K562 (cell line): ENCODE measurements around the gene KPNA4. TPM values are rescaled to one million over a fixed set of nuclear protein-coding genes. Genes with fewer than 3 reads are reported as not detected.

ENCODE experiments used
- ATF4 ChIP-seq: fragments of 450-650 bp; formaldehyde crosslinking; IDR thresholded peaks from 2 replicates; pipeline ENCODE4 v1.4.0; 2022; ENCODE audit warnings: mild to moderate bottlenecking, moderate library complexity
- CAMTA2 ChIP-seq: fragments of 250-450 bp; sonication (Bioruptor Pico); conservative IDR thresholded peaks from 2 replicates; pipeline ENCODE4 v1.5.1; 2022
- CBFB ChIP-seq: sonication (generic); formaldehyde crosslinking; IDR thresholded peaks from 2 replicates; pipeline ENCODE4 v1.4.0; 2020; ENCODE audit warnings: mild to moderate bottlenecking, missing genetic modification reagents
- FOXK2 ChIP-seq, 2 experiments: fragments of 450-650 bp; IDR thresholded peaks in 1 of 2; conservative IDR thresholded peaks in 1 of 2; 2 replicates each; pipeline ENCODE4 v1.6.1; 2016; ENCODE audit warnings: low read depth in 2 of 2, mild to moderate bottlenecking in 1 of 2
- HDAC6 ChIP-seq: IDR thresholded peaks from 2 replicates; pipeline ENCODE4 v1.6.1; 2012; ENCODE audit warnings: low read depth, mild to moderate bottlenecking, control low read depth, inconsistent platforms, low read length, moderate library complexity
- HOXB6 ChIP-seq: fragments of 250-450 bp; sonication (Bioruptor Pico); IDR thresholded peaks from 2 replicates; pipeline ENCODE4 v1.5.1; 2022; ENCODE audit warnings: mild to moderate bottlenecking, borderline replicate concordance
- JUNB ChIP-seq: fragments of 450-650 bp; formaldehyde crosslinking; conservative IDR thresholded peaks from 2 replicates; pipeline ENCODE4 v1.4.0; 2020; ENCODE audit warnings: mild to moderate bottlenecking
- KHSRP ChIP-seq: fragments of 450-650 bp; IDR thresholded peaks from 2 replicates; pipeline ENCODE4 v1.6.1; 2017
- KLF1 ChIP-seq: fragments of 450-650 bp; IDR thresholded peaks from 2 replicates; pipeline ENCODE4 v1.6.1; 2016; ENCODE audit warnings: missing genetic modification characterization, missing compliant biosample characterization
- KLF10 ChIP-seq: fragments of 250-450 bp; sonication (Bioruptor Pico); IDR thresholded peaks from 2 replicates; pipeline ENCODE4 v1.6.1; 2021; ENCODE audit warnings: matching md5 sums
- MEF2A ChIP-seq: IDR thresholded peaks from 2 replicates; pipeline ENCODE4 v1.6.1; 2011; ENCODE audit warnings: low read depth, mild to moderate bottlenecking, low read length, moderate library complexity; ENCODE audit not compliant: control insufficient read depth
- POLR2G ChIP-seq: fragments of 200-400 bp; formaldehyde crosslinking; IDR thresholded peaks from 2 replicates; pipeline ENCODE4 v1.6.1; 2017; ENCODE audit warnings: low read depth, mild to moderate bottlenecking, antibody characterized with exemption, low read length, moderate library complexity
- POLR2H ChIP-seq: IDR thresholded peaks from 2 replicates; pipeline ENCODE4 v1.6.1; 2016; ENCODE audit warnings: missing genetic modification characterization, low read depth, mild to moderate bottlenecking, control low read depth, missing compliant biosample characterization, moderate library complexity
- SAP30 ChIP-seq: fragments of 200-600 bp; sonication (generic); IDR thresholded peaks from 2 replicates; pipeline ENCODE4 v1.6.1; 2012; ENCODE audit warnings: borderline replicate concordance, low read depth, mild to moderate bottlenecking, moderate library complexity, low read length, control low read depth, inconsistent platforms; ENCODE audit not compliant: insufficient read depth, poor library complexity, severe bottlenecking
- SMARCA4 ChIP-seq: fragments of 450-650 bp; IDR thresholded peaks from 2 replicates; pipeline ENCODE4 v1.6.1; 2016
- SRSF7 ChIP-seq: fragments of 200-400 bp; formaldehyde crosslinking; optimal IDR thresholded peaks from 2 replicates; pipeline ENCODE3; 2017; ENCODE audit warnings: mild to moderate bottlenecking, low read depth, low read length
- STAT5A ChIP-seq: IDR thresholded peaks from 2 replicates; pipeline ENCODE4 v1.6.1; 2012; ENCODE audit warnings: low read length, inconsistent platforms, borderline replicate concordance
- TAL1 ChIP-seq: fragments of 450-650 bp; IDR thresholded peaks from 2 replicates; pipeline ENCODE4 v1.6.1; 2016; ENCODE audit warnings: mild to moderate bottlenecking
- U2AF2 ChIP-seq: fragments of 200-400 bp; formaldehyde crosslinking; optimal IDR thresholded peaks from 2 replicates; pipeline ENCODE3; 2017; ENCODE audit warnings: low read depth, mild to moderate bottlenecking, low read length
- ZFX ChIP-seq: sonication (generic); formaldehyde crosslinking; IDR thresholded peaks from 2 replicates; pipeline ENCODE4 v1.8.0; 2022; ENCODE audit warnings: mild to moderate bottlenecking, missing genetic modification reagents, moderate library complexity
- ZNF696 ChIP-seq: fragments of 250-450 bp; sonication (Bioruptor Pico); conservative IDR thresholded peaks from 2 replicates; pipeline ENCODE4 v1.4.0; 2020; ENCODE audit warnings: mild to moderate bottlenecking, moderate library complexity
- polyA plus RNA-seq, 8 experiments: library from polyadenylated mRNA; depleted of rRNA in 4 of 8; stranded (reverse) in 5 of 8; unstranded in 3 of 8; fragments of >200 nt; fragmentation: Nextera tagmentation in 2 of 8; fragmentation: Illumina TruSeq in 1 of 8; extraction: Ambion mirVana in 2 of 8; extraction: Trizol in 1 of 8; gene quantifications; 2 replicates each; pipeline versions ENCODE4 v1.2.1 to v1.2.3, GENCODE V29; 2011 to 2014; ENCODE audit warnings: inconsistent platforms in 1 of 8, missing spikeins in 1 of 8
- total RNA-seq, 7 experiments: library from RNA; depleted of rRNA in 6 of 7; stranded (reverse); fragments of >200 nt in 6 of 7; fragmentation: Illumina TruSeq in 2 of 7; extraction: Trizol in 2 of 7; gene quantifications; 2 replicates each; pipeline versions ENCODE4 v1.2.1 to v1.2.3, GENCODE V29; 2011 to 2021; ENCODE audit warnings: low replicate concordance in 1 of 7
- TF ChIP-seq, protein P1 (sequence below): fragments of 250-450 bp; sonication (Bioruptor Pico); IDR thresholded peaks from 2 replicates; pipeline ENCODE4 v1.8.0; 2021; ENCODE audit warnings: moderate library complexity, mild to moderate bottlenecking, inconsistent platforms
- TF ChIP-seq, protein P2 (sequence below): fragments of 250-450 bp; sonication (Bioruptor Pico); IDR thresholded peaks from 2 replicates; pipeline ENCODE4 v1.8.0; 2022; ENCODE audit warnings: moderate library complexity, mild to moderate bottlenecking, inconsistent platforms
- TF ChIP-seq, protein P3 (sequence below): fragments of 250-450 bp; sonication (Bioruptor Pico); IDR thresholded peaks from 2 replicates; pipeline ENCODE4 v1.8.0; 2022; ENCODE audit warnings: moderate library complexity, mild to moderate bottlenecking, inconsistent platforms

KPNA4 gene
- total and polyA plus RNA-seq, 9 of the 15 experiments (the other 6 are each of a cell fraction or from before 2014, with no cell fraction given) = 13.9 to 66.6 (median 34.5) TPM

DNA sequence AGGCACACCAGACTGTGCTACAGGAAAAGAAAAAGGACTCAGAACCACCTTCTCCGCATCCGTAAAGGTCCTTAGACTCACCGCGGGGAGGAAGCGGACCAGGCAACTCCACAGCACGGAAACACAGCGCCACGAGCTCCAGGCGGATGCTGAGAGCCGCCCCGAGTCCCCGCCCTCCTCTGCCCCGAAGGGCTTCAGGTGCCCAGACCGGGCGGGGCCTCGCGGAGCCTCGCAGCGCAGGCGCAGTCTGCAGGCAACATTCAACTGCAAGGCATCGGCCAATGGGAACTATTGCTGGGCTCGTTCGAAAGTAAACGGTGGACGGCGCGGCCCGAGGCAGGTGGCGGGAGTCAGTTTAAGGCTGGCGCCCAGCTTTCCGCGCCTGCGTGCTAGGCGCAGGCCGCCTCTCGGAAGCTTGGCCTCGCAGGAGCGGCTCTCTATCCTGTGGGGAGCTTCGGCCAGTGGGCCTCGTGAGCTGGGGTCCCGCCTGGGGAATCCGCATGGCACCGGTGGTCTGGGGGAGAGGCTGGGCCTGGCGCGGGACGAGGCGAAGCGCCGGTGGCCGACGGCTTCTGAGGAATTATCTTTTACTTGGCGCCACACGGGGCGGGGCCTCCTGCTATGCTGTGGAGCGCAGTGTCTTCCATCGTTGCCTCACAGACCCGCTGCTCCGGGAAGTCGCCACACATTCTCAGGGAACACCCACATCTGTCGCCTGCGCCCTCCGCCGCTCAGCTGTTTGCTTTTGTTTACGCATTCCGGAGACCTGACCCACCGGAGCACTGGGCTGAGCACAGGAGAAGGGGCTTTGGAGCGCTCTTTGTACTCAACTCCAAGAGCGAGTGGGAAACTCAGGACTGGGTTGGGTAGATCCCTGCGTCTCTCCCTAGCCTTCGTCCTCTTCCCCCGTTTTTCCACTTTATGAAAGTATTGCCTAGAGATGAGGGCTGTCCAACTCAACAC, 115.5 kb downstream of the KPNA4 start, which contains the start of gene TRIM59 (continued):
- TF ChIP-seq CBFB = 0 out of 2 replicates have a peak, but pooled peaks have one; percentile 49
- TF ChIP-seq KHSRP = no peak
- TF ChIP-seq SAP30 = peak; percentile 52
- TF ChIP-seq SMARCA4 = no peak
- peak; percentile 50 to 73; a peak in 3 of 4 replicates for TF ChIP-seq FOXK2 (conservative IDR thresholded peaks at IDR 0.05 in 1 of 2, IDR thresholded peaks at IDR 0.05 in 1 of 2; ENCODE audit: low read depth in 2 of 2)
- no peak for TF ChIP-seq TAL1
- TF ChIP-seq ATF4 = 0 out of 2 replicates have a peak, but pooled peaks have one; percentile 53
- TF ChIP-seq ZFX (CRISPR knock-in tag) = peak; percentile 99
- TF ChIP-seq CAMTA2 (CRISPR knock-in tag) = no peak
- TF ChIP-seq U2AF2 = no peak
- TF ChIP-seq, protein P1, sequence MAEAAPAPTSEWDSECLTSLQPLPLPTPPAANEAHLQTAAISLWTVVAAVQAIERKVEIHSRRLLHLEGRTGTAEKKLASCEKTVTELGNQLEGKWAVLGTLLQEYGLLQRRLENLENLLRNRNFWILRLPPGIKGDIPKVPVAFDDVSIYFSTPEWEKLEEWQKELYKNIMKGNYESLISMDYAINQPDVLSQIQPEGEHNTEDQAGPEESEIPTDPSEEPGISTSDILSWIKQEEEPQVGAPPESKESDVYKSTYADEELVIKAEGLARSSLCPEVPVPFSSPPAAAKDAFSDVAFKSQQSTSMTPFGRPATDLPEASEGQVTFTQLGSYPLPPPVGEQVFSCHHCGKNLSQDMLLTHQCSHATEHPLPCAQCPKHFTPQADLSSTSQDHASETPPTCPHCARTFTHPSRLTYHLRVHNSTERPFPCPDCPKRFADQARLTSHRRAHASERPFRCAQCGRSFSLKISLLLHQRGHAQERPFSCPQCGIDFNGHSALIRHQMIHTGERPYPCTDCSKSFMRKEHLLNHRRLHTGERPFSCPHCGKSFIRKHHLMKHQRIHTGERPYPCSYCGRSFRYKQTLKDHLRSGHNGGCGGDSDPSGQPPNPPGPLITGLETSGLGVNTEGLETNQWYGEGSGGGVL = no peak
- TF ChIP-seq ZNF696 = no peak
- TF ChIP-seq, protein P2, sequence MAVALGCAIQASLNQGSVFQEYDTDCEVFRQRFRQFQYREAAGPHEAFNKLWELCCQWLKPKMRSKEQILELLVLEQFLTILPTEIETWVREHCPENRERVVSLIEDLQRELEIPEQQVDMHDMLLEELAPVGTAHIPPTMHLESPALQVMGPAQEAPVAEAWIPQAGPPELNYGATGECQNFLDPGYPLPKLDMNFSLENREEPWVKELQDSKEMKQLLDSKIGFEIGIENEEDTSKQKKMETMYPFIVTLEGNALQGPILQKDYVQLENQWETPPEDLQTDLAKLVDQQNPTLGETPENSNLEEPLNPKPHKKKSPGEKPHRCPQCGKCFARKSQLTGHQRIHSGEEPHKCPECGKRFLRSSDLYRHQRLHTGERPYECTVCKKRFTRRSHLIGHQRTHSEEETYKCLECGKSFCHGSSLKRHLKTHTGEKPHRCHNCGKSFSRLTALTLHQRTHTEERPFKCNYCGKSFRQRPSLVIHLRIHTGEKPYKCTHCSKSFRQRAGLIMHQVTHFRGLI = no peak
- TF ChIP-seq HOXB6 = no peak
- no peak; the same call in 1 of the 2 replicates for TF ChIP-seq KLF1 (tag)
- peak; percentile 90 for TF ChIP-seq POLR2H
- no peak for TF ChIP-seq HDAC6
- TF ChIP-seq SRSF7 = no peak
- no peak for TF ChIP-seq KLF10 (CRISPR knock-in tag)
- peak; percentile 96 for TF ChIP-seq POLR2G
- 0 out of 2 replicates have a peak, but pooled peaks have one; percentile 10 for TF ChIP-seq MEF2A
- no peak for TF ChIP-seq JUNB
- peak; percentile 11; the same call in 1 of the 2 replicates for TF ChIP-seq STAT5A
- TF ChIP-seq, protein P3, sequence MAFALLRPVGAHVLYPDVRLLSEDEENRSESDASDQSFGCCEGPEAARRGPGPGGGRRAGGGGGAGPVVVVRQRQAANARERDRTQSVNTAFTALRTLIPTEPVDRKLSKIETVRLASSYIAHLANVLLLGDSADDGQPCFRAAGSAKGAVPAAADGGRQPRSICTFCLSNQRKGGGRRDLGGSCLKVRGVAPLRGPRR (CRISPR knock-in tag) = no peak
